Measurements from ENCODE around the gene PPIB. TPM values are rescaled to one million over a fixed set of nuclear protein-coding genes. Genes with fewer than 3 reads are reported as not detected.

Gene PPIB
- total RNA-seq, 4 donors from 2014 or later = 1,046 to 3,819 (median 1,394) TPM

DNA sequence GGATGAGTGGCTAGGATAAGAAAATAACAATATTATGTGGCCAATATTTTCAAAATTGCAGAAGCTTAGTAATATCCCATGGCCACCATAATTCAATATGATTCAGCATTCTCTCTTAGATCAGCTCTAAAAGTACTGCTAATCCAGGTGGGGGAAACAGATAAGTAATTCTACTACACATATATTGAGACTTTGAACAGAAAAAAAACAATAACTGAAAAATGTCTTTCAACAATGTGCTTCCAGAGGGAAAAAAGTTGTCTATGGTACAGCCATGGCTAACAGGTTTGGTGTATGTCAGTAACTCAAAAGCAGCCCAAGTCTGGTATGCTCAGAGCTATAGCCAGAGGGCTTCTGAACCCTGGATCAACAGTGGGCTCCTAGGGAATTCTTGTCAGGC is 42.4 kb upstream of the PPIB start:
- no peak for TF ChIP-seq POLR2A (IDR thresholded peaks at IDR 0.05)
- TF ChIP-seq CTCF (IDR thresholded peaks at IDR 0.05) = no peak
- Histone ChIP-seq H3K27ac (no peak overlapping the region), H3K4me3 (replicated peaks in 1 of 3) (no peak overlapping the region), H3K9me3 (no peaks in the 10 kb centered on the region), H3K36me3 (peaks cover 11 to 14% of the 10 kb centered on the region in 2 donors), H3K27me3 (no peaks in the 10 kb centered on the region), H3K4me1 (no peaks in the 10 kb centered on the region)
- no peak for DNase-seq
- intact Hi-C loops (cut with DNase I) = no loop called here

DNA sequence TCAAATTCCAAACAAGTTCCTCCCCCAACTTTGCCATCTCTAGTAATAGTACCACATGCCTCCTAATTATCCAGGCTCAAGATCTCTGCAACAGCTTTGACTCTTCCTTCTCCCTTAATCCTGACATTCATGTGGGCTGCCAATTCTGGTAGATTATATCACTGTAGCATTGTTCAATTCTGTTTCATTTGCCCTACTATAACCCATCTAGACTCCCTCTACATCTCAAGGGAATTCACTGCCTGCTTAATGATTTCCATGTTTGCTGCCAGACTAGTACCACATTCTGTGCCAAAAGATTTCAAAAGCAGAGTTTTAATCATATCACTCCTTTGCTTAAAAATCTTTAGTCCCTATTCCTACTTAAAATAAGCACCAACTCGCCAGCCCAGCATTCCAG is 34.6 kb upstream of the PPIB start:
- Histone ChIP-seq H3K4me3 (replicated peaks in 1 of 3) (no peak overlapping the region), H3K4me1 (peaks cover 0 to under 1% of the 10 kb centered on the region in 2 donors), H3K36me3 (peaks cover under 1 to 4% of the 10 kb centered on the region in 2 donors), H3K27ac (no peak overlapping the region), H3K9me3 (no peaks in the 10 kb centered on the region), H3K27me3 (no peaks in the 10 kb centered on the region)
- no peak for TF ChIP-seq POLR2A (IDR thresholded peaks at IDR 0.05)
- TF ChIP-seq CTCF (IDR thresholded peaks at IDR 0.05) = no peak
- DNase-seq = no peak
- intact Hi-C loops (cut with DNase I) = no loop called here
- 78 to 92% methylated on average over 1 of the region's 1 CpG for WGBS, 2 donors

DNA sequence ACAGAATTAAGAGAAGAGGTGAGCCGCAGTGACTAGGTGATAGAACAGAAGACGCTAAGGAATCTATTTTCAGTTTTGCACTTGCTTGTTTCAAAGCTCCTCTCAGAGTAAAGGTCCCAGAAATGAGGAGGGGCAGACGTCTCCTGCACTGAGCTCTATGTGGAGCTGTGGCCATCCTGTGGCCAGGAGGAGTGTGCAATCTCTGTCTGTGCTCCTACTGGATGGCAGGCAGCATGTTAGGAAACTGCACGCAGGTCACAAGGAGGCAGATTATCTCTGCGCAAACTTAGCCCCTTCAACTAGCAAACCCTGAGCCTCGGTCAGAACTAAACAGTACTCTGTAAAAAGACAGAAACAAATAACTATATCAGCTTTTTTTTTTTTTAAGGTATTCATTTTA is 31.1 kb upstream of the PPIB start:
- Histone ChIP-seq H3K4me3 (replicated peaks in 1 of 3) (no peak overlapping the region), H3K9me3 (no peaks in the 10 kb centered on the region), H3K4me1 (peaks cover 0 to 8% of the 10 kb centered on the region in 2 donors), H3K27me3 (no peaks in the 10 kb centered on the region), H3K27ac (no peak overlapping the region), H3K36me3 (no peaks in the 10 kb centered on the region)
- TF ChIP-seq POLR2A (IDR thresholded peaks at IDR 0.05) (no peak), CTCF (IDR thresholded peaks at IDR 0.05) (no peak)
- 91 to 95% methylated on average over 6 of the region's 6 CpGs for WGBS, 2 donors
- DNase-seq = no peak
- intact Hi-C loops (cut with DNase I) = no loop called here

GRCh38 chr15:64191971-64192830 is 29.4 kb upstream of the PPIB start:
- H3K27me3 ChIP-seq = no peaks in the 10 kb centered on the region
- intact Hi-C loops (cut with DNase I) = no loop called here
- no peaks in the 10 kb centered on the region for H3K36me3 ChIP-seq
- no peak overlapping the region for H3K27ac ChIP-seq
- 69 to 71% methylated on average over 5 of the region's 5 CpGs for WGBS, 2 donors
- H3K4me1 ChIP-seq = peaks cover 0 to 8% of the 10 kb centered on the region in 2 donors
- H3K4me3 ChIP-seq (replicated peaks in 1 of 3) = no peak overlapping the region
- DNase-seq = no peak
- no peak for TF ChIP-seq CTCF (IDR thresholded peaks at IDR 0.05)
- TF ChIP-seq POLR2A (IDR thresholded peaks at IDR 0.05) = no peak
- no peaks in the 10 kb centered on the region for H3K9me3 ChIP-seq

DNA sequence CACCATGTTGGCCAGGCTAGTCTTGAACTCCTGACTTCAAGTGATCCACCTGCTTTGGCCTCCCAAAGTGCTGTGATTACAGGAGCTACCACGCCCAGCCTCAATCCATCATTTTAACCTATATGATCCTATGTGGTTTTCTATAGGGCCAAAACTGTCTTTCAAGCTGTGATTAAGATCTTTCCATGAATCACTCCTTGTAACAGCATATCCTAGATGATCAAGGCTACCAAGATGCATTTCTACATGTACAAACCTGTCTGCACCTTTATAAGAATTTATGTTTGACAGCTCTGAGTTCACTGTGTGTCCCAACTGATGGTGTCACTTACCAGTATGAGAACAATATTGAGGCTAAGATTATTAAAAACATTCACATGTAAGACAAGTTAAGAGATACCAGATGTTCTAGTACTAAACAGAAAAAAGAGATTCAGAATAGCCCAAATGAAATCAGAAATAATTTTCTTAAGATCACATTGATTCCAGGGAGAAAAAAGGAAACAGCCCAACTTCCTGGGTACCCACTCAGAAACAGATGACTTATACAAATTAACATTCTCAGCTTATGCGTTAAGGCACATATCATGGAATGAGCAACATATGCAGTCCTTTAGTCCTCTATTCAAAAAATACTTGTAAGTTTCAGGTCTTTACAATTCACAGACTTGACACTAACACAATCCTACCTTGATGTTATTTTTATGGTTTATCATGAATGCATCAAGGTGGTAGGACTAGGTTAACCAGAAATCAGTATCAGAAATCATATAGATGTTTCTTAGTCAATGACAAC is 24.8 kb upstream of the PPIB start:
- Histone ChIP-seq H3K27me3 (no peaks in the 10 kb centered on the region), H3K9me3 (no peaks in the 10 kb centered on the region), H3K4me3 (replicated peaks in 1 of 3) (no peak overlapping the region), H3K4me1 (peaks cover 0 to 8% of the 10 kb centered on the region in 2 donors), H3K36me3 (no peaks in the 10 kb centered on the region), H3K27ac (no peak overlapping the region)
- intact Hi-C loops (cut with DNase I) = no loop called here
- DNase-seq = no peak
- TF ChIP-seq POLR2A (IDR thresholded peaks at IDR 0.05) = no peak
- no peak for TF ChIP-seq CTCF (IDR thresholded peaks at IDR 0.05)
- WGBS, 2 donors = 89 to 95% methylated on average over 2 of the region's 2 CpGs
